GM19328 (cell line): ENCODE measurements around the gene ISLR2.

Experiments used
- ATAC-seq: cut with Tn5 transposase; IDR thresholded peaks from one replicate; pipeline ENCODE4 v1.9.1; 2021; ENCODE audit warnings: mild to moderate bottlenecking, moderate library complexity; ENCODE audit not compliant: unreplicated experiment

The ISLR2 gene

DNA sequence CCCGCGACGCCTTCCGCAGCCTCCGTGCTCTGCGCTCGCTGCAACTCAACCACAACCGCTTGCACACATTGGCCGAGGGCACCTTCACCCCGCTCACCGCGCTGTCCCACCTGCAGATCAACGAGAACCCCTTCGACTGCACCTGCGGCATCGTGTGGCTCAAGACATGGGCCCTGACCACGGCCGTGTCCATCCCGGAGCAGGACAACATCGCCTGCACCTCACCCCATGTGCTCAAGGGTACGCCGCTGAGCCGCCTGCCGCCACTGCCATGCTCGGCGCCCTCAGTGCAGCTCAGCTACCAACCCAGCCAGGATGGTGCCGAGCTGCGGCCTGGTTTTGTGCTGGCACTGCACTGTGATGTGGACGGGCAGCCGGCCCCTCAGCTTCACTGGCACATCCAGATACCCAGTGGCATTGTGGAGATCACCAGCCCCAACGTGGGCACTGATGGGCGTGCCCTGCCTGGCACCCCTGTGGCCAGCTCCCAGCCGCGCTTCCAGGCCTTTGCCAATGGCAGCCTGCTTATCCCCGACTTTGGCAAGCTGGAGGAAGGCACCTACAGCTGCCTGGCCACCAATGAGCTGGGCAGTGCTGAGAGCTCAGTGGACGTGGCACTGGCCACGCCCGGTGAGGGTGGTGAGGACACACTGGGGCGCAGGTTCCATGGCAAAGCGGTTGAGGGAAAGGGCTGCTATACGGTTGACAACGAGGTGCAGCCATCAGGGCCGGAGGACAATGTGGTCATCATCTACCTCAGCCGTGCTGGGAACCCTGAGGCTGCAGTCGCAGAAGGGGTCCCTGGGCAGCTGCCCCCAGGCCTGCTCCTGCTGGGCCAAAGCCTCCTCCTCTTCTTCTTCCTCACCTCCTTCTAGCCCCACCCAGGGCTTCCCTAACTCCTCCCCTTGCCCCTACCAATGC, 45.1 kb downstream of the ISLR2 start:
- no peak for ATAC-seq

DNA sequence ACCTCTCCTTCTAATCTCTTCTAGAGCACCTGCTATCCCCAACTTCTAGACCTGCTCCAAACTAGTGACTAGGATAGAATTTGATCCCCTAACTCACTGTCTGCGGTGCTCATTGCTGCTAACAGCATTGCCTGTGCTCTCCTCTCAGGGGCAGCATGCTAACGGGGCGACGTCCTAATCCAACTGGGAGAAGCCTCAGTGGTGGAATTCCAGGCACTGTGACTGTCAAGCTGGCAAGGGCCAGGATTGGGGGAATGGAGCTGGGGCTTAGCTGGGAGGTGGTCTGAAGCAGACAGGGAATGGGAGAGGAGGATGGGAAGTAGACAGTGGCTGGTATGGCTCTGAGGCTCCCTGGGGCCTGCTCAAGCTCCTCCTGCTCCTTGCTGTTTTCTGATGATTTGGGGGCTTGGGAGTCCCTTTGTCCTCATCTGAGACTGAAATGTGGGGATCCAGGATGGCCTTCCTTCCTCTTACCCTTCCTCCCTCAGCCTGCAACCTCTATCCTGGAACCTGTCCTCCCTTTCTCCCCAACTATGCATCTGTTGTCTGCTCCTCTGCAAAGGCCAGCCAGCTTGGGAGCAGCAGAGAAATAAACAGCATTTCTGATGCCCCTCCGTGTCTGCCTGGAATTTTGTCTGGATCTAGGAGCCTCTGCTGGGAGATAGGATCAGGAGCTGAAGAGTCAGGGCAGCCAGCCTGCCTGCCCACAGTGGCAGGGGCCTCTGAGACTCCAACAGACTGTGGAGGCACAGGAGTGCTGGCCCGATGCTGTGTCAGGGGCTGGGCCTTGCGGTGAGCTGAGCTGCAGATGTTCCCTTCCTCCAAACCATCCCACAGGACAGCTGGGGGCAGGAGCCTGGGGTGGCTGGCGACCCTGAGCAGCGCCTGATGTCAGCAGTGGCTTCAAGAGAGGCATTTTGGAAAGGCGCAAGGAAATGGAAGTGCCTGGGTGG, 46.2 kb downstream of the ISLR2 start:
- no peak for ATAC-seq

DNA sequence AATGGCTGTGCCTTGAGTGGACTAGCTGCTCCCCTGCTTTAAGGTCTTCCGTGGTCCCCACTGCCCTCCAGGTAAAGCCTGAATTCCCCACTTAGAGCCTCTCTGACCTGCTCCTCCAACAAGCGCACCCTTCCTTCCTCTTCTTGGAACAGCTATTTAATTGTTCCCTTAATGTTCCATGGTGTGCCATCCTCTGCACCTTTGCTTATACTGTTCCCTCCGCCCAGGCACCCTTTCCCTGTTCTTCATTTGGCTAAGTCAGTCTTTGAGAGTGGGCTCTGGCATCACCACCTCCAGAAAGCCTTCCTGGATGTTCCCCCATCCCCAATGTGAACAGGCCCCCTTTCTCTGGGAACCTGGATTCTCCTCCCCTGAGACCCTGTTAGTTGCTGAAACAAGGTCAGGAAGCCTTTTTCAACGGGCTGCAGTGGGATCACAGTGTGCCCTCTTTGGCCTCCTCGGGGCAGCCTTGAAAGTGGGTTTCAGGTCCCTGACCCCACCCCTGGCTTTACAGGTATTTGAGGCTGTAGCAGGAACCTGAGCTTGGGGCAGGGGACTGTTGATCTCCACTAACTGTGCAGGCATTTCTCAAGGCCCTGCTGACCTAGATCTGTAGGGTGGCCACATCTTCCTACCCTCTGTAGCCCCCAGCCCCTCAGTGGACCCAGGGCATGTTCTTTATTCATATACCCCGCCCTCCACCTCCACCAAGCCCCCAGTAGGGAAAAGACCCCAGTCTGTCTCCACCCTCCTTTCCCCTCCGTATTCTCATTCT, 48.1 kb downstream of the ISLR2 start:
- no peak for ATAC-seq

DNA sequence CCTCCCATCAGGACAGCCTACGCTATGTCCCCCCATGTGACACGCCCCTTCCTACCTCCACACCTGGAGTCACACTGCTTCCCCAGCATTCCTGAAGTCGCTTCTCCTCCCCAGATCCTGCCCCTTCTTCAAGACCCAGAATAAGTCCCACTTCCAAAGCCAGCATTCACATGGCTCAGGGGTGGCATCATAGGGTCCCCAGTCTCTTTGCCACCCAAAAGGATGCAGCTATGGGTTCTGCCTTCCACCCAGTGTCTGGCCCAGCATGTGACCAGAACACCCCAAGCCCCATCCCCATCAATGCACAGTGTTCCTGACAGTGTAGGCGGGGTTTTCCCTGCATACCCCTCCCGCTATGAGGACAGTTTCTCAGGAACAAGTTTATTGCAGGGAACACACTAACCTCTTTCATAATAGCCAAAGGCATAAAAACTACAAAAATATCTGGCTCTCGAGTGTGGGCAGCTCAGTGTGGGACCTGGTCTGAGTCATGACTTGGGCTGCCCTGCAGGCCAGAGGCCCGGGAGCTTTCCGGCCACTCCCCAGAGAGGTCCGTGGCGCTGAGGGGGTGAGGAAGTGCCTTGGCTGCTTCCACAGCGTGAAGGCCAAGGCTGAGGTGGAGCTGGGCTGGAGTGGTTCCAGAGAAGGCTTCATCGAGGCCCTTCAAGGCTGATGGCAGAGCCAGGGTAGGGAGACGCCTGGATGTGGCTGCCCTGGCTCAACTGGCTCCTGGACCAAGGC, 48.9 kb downstream of the ISLR2 start:
- no peak for ATAC-seq

DNA sequence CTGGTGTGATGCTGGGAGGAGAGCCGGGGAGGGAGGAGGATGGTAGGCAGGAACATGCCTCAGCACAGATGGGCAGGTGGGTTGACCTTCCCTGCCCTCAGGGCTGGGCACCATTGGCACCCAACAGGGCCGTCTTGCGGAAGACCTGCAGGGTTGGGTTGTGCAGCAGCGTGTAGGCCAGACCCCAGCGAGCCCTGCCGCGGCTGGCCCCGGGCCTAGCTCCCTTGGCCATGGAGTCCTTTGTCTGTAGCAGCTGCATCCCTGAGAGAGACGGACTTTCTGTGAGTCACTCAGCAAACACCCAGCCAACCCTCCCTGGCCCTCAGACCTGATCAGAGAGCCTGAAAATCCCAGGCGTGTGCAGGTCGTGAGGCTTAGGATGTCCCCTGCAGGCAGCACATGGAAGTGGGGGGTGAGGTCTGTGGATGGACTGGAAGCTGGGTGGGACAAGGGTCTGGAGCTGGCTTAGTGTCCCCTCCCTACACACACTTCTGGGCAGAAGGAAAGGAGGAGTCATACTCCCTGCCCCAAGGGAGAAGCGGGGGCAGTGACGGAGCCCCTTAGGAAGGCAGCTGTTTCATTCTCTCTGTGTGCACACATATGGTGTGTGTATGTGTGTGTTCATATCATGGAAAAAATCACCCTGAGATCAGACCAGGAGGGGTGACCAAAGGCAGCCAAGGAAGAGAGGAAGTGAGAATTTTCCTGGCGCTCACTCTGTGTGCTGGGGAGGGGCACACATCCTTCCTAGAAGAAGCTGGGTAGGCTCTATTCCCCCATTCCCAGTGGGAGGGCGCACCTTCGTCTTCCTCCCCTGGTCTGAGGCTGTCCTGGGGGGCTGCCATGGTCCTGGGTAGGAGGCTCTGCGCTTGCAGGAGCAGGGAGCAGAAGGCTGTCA, 49.8 kb downstream of the ISLR2 start:
- ATAC-seq: no peak

DNA sequence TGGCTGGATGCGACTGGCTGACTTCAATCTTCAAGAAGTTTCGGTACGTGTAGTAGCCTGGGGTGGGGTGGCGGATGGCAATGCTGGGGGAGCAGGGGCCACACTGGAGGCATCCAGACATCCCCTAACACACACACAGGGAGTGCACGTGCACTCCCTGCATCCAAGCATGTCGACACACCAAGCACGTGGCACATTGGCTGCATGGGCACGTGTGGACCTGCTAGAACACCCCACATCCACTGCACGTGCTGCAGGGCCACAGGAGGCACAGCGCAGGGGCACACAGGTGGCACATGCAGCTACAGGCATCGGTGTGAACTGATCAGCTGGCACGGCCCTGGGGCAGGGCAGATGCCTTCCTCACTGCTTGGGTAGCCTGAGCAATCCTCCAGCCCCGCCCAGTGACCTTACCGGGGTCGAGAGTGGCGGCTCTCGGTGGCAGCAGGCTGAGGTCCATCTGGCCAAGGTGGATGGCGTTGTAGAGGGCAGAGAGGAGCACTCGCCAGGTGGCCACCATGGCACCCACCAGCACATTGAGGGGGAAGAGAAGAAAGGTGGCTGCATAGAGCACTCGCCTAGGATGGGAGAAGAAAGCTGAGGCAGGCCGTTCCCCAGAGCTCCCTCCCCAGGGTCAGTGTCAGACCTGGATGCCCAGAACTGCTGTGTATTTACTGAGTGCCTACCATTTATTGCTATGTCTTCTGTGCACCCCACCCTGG, 50.7 kb downstream of the ISLR2 start:
- no peak for ATAC-seq

DNA sequence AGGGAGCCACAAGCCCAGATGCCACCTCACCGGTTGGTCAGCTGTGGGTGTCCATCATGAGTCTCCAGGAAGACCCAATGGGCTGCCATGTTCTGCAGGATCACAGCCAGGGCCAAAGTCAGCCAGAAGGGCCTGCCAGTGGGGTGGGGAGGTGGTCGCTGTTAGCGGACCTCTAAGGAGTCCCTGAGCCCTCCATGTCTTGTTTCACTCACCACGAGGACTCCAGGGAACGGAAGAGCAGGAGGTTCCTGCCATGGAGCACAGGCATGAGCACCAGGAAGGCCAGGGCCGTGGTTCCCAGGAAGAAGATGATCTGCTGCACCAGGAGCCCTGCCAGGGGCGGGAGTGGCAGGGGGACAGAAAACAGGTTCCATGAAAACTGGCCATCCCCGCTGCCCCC, 51.7 kb downstream of the ISLR2 start:
- ATAC-seq: no peak

DNA sequence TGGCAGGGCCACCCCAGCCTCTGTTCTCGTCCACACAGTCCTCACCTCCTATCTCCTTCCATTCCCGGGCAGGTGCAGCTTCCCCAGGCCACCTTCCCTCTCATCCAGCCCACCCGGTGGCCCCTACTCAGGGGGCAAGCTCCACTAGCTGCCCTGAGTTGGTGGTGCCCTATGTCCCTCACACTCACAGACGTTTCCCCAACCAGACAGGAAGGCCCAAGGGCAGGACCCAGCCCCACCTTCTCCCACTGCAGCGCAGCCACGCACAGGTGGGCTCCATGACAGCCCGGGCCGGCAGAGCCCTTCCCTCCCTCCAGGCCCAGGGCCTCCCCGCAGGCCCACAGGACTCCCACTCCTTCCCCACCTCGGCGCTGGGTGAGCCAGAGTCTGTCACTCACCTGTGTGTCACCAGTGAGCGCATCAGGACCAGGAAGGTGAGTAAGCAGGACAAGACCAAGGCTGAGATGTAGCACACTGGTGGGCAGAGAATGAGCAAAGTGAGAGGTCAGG, 54.3 kb downstream of the ISLR2 start:
- ATAC-seq: no peak

DNA sequence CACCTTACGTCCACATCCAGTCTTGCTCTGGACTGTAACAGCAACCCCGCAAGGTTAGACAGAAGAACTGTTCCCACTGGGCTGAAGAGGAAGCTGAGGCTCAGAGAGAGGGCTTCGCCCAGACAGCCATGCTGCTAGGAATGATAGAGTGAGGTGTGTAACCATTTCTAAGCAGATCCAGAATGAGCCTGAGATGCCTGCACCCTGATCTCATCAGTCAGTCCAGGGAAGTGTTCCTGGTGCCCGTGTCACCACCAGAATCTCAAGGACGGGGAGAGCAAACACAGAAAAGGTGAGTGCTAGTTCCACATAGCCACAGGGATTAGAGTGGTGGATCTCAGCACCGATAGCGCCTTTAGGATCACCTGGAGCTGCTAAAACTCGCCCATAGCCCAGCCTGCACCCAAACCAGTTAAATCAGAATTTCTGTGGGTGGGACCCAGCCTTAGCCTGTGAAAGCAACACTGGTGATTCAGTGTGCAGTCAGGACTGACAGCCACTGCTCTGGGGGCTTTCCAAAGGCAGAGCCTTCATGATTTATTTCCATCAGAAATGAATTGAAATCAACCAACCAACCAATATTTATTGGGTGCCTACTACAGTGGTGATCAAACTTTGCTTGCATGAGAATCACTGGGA, 55.4 kb downstream of the ISLR2 start:
- no peak for ATAC-seq
